Caco-2 (cell line): ENCODE measurements around the gene TRMT61B. TPM values are rescaled to one million over a fixed set of nuclear protein-coding genes. Genes with fewer than 3 reads are reported as not detected.

Experiments
- BruUV-seq: library from RNA; stranded (reverse); fragments of 400-500 nt; replicated peaks from 2 replicates; lab custom pipeline; 2021; lab: Mats Ljungman, UMichigan
- CTCF ChIA-PET: fragments of 300-600 bp; sonication (Branson Sonifier 250); formaldehyde crosslinking; loops from one replicate; lab custom pipeline; 2022; ENCODE audit warnings: antibody characterized with exemption; lab: Charles Lee
- POLR2A ChIA-PET: fragments of 300-600 bp; sonication (Branson Sonifier 250); formaldehyde crosslinking; loops from one replicate; lab custom pipeline; 2022; ENCODE audit warnings: antibody characterized with exemption; lab: Charles Lee
- DNase-seq, 2 experiments: peaks; one replicate each; pipeline versions ENCODE4 v3.0.0 to v3.0.0-alpha.2; 2020 to 2022
- H3K27me3 ChIP-seq: replicated peaks from 2 replicates; pipeline ENCODE4 v1.6.0; 2011; ENCODE audit warnings: low read length; ENCODE audit not compliant: control insufficient read depth, insufficient read depth
- H3K36me3 ChIP-seq: 2 replicates; pipeline ENCODE4 v1.5.1; 2011; ENCODE audit warnings: low read length; ENCODE audit not compliant: control insufficient read depth, insufficient read depth
- H3K4me1 ChIP-seq: fragments of 250-450 bp; sonication (Bioruptor Pico); 2 replicates; pipeline ENCODE4 v1.5.1; 2020; ENCODE audit warnings: mild to moderate bottlenecking
- H3K4me3 ChIP-seq: 2 replicates; pipeline ENCODE4 v1.5.1; 2011; ENCODE audit warnings: low read depth, mild to moderate bottlenecking, control low read depth, low read length
- H3K9me3 ChIP-seq: fragments of 250-450 bp; sonication (Bioruptor Pico); 2 replicates; pipeline ENCODE4 v1.5.1; 2020; ENCODE audit warnings: mild to moderate bottlenecking, moderate library complexity
- H3K27ac Mint-ChIP-seq: one replicate; pipeline ENCODE4 v1.8.0; 2022; ENCODE audit warnings: mixed read lengths; ENCODE audit not compliant: unreplicated experiment
- H3K27me3 Mint-ChIP-seq: one replicate; pipeline ENCODE4 v1.8.0; 2022; ENCODE audit warnings: mixed read lengths; ENCODE audit not compliant: insufficient read depth, unreplicated experiment
- H3K36me3 Mint-ChIP-seq: one replicate; pipeline ENCODE4 v1.8.0; 2022; ENCODE audit warnings: mild to moderate bottlenecking, mixed read lengths; ENCODE audit not compliant: insufficient read depth, unreplicated experiment
- H3K4me1 Mint-ChIP-seq: one replicate; pipeline ENCODE4 v1.8.0; 2022; ENCODE audit warnings: low read depth, mixed read lengths; ENCODE audit not compliant: unreplicated experiment
- H3K4me3 Mint-ChIP-seq: one replicate; pipeline ENCODE4 v1.8.0; 2022; ENCODE audit warnings: mild to moderate bottlenecking, moderate library complexity, mixed read lengths; ENCODE audit not compliant: unreplicated experiment
- H3K9me3 Mint-ChIP-seq: one replicate; pipeline ENCODE4 v1.8.0; 2022; ENCODE audit warnings: mixed read lengths; ENCODE audit not compliant: unreplicated experiment
- intact Hi-C: fragments of 100-400 bp; cut with micrococcal nuclease; formaldehyde crosslinking; loops from one replicate; pipeline ENCODE4 v1.10.0; 2022; ENCODE audit not compliant: unreplicated experiment
- total RNA-seq: library from RNA; stranded (reverse); gene quantifications from 2 replicates; pipeline ENCODE4 v1.2.3, GENCODE V29; 2022
- TF ChIP-seq, protein P1 (sequence below), 2 experiments: fragments of 200-600 bp in 1 of 2; IDR thresholded peaks; 1 replicate in 1 of 2; 2 replicates in 1 of 2; pipeline versions ENCODE4 v1.5.1 to v1.8.0; 2011 to 2022; ENCODE audit warnings: antibody characterized with exemption in 1 of 2, control low read depth in 1 of 2, inconsistent platforms in 1 of 2, low read depth in 1 of 2, low read length in 1 of 2, mild to moderate bottlenecking in 1 of 2, moderate library complexity in 1 of 2; ENCODE audit not compliant: insufficient read depth in 1 of 2, severe bottlenecking in 1 of 2, unreplicated experiment in 1 of 2

TRMT61B gene
- total RNA-seq, 1 experiment from 2014 or later: 19.9 TPM

DNA sequence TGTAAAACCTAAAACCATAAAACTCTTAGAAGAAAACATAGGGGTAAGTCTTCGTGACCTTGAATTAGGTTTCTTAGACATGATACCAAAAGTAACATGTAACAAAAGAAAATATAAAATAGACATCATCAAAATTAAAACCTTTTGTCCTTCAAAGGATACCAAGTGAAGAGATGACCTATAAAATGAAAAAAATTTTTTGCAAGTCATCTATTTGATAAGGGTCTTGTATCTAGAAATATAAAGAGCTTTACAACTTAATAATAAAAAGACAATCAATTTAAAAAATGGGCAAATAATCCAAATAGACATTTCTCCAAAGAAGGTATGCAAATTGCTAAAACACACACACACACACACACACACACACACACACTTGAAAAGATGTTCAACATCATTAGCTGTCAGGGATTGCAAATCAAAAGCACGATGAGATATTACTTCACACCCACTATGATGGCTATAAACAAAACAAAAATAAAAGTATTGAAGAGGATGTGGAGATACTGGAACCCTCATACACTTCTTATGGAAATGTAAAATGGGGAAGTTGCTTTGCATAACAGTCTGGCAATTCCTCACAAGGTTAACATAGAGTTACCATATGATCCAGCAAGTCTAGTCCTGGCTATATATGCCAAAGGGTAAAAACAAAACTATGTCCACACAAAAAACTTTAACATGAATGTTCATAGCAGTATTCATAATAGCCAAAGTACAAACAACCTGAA is 36.2 kb downstream of the TRMT61B start:
- BruUV-seq: no TSS peak
- Histone ChIP-seq H3K27me3 (no peaks in the 10 kb centered on the region), H3K4me1 (no peaks in the 10 kb centered on the region), H3K4me3 (no peak overlapping the region), H3K9me3 (no peaks in the 10 kb centered on the region), H3K36me3 (no peaks in the 10 kb centered on the region)
- intact Hi-C loops: no loop called here
- POLR2A ChIA-PET: no interaction called here
- Mint-ChIP-seq H3K27ac (no peak overlapping the region), H3K4me3 (no peak overlapping the region), H3K27me3 (no peaks in the 10 kb centered on the region), H3K36me3 (no peaks in the 10 kb centered on the region), H3K4me1 (no peaks in the 10 kb centered on the region), H3K9me3 (no peaks in the 10 kb centered on the region)
- CTCF ChIA-PET: interaction anchor here (0.6 kb wide), 1 partner anchor 10 kb away, joined by 3 read pairs; no protein-coding TSS in a partner anchor
- TF ChIP-seq, protein P1, sequence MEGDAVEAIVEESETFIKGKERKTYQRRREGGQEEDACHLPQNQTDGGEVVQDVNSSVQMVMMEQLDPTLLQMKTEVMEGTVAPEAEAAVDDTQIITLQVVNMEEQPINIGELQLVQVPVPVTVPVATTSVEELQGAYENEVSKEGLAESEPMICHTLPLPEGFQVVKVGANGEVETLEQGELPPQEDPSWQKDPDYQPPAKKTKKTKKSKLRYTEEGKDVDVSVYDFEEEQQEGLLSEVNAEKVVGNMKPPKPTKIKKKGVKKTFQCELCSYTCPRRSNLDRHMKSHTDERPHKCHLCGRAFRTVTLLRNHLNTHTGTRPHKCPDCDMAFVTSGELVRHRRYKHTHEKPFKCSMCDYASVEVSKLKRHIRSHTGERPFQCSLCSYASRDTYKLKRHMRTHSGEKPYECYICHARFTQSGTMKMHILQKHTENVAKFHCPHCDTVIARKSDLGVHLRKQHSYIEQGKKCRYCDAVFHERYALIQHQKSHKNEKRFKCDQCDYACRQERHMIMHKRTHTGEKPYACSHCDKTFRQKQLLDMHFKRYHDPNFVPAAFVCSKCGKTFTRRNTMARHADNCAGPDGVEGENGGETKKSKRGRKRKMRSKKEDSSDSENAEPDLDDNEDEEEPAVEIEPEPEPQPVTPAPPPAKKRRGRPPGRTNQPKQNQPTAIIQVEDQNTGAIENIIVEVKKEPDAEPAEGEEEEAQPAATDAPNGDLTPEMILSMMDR (IDR thresholded peaks at IDR 0.05; ENCODE audit: insufficient read depth in 1 of 2, low read depth in 1 of 2, low read length in 1 of 2, severe bottlenecking in 1 of 2, unreplicated experiment in 1 of 2): no peak
- no peak for DNase-seq

DNA sequence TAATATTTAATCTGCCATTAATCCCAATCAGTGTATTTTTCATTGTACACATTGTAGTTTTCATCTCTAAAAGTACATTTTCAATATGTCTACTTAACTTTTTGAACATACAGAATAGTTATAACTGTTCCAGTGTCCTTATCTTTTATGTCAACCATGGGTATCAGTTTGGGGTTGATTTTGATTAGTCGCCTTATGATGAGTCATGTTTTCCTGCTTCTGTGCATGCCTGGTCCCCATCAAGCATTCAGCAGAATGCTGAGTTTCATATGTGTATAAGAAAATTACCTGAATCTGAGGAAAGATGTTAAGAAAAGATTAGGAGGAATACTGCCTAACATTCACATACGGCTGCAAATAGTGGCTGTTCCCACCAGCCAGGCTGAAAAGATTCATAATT is 41.7 kb downstream of the TRMT61B start:
- no peaks in the 10 kb centered on the region for H3K36me3 Mint-ChIP-seq
- Histone ChIP-seq H3K4me1 (no peaks in the 10 kb centered on the region), H3K4me3 (no peak overlapping the region), H3K27me3 (no peaks in the 10 kb centered on the region), H3K9me3 (no peaks in the 10 kb centered on the region), H3K36me3 (no peaks in the 10 kb centered on the region)
- no peaks in the 10 kb centered on the region for H3K9me3 Mint-ChIP-seq
- no peak overlapping the region for H3K27ac Mint-ChIP-seq
- H3K4me3 Mint-ChIP-seq: no peak overlapping the region
- ChIA-PET CTCF (no interaction called here), POLR2A (no interaction called here)
- DNase-seq: no peak
- H3K4me1 Mint-ChIP-seq: no peaks in the 10 kb centered on the region
- intact Hi-C loops: no loop called here
- no peaks in the 10 kb centered on the region for H3K27me3 Mint-ChIP-seq
- TF ChIP-seq, protein P1 (IDR thresholded peaks at IDR 0.05; ENCODE audit: insufficient read depth in 1 of 2, low read depth in 1 of 2, low read length in 1 of 2, severe bottlenecking in 1 of 2, unreplicated experiment in 1 of 2): no peak
- no TSS peak for BruUV-seq

- Mint-ChIP-seq H3K4me1 (no peaks in the 10 kb centered on the region), H3K4me3 (no peak overlapping the region), H3K27ac (no peak overlapping the region), H3K36me3 (peaks cover 5% of the 10 kb centered on the region), H3K9me3 (no peaks in the 10 kb centered on the region), H3K27me3 (no peaks in the 10 kb centered on the region)
- Histone ChIP-seq H3K4me3 (no peak overlapping the region), H3K9me3 (no peaks in the 10 kb centered on the region), H3K36me3 (no peaks in the 10 kb centered on the region), H3K27me3 (no peaks in the 10 kb centered on the region), H3K4me1 (no peaks in the 10 kb centered on the region)
- ChIA-PET CTCF (no interaction called here), POLR2A (no interaction called here)
- intact Hi-C loops: no loop called here
- TF ChIP-seq, protein P1 (IDR thresholded peaks at IDR 0.05; ENCODE audit: insufficient read depth in 1 of 2, low read depth in 1 of 2, low read length in 1 of 2, severe bottlenecking in 1 of 2, unreplicated experiment in 1 of 2): no peak
- no TSS peak for BruUV-seq
- DNase-seq: no peak
These were observed 45.2 kb downstream of the TRMT61B start for GRCh38 chr2:28824870-28825269.
